ENCODE results near the gene GRID1.

DNA sequence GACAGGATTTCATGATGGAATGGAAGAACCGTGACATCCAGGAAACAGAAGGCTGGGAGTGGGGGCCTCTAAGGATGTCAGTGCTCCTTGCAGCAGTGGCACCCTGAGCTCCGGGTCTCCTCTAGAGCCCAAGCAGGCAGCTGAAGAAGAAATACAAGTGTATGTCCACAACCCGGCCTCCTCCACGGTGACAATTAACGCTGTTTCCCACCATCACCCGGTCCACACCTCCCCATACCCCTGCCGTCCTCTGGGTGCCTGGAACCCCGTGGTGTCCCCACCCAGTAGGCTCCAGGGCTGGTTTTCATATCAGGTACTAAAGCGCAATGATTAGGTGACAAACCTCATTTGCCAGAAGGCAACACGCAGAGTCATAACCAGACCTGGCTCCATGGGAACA is 30.3 kb downstream of the GRID1 start:
- no peak for TF ChIP-seq POLR2A (IDR thresholded peaks at IDR 0.05)
- TF ChIP-seq, protein P1, sequence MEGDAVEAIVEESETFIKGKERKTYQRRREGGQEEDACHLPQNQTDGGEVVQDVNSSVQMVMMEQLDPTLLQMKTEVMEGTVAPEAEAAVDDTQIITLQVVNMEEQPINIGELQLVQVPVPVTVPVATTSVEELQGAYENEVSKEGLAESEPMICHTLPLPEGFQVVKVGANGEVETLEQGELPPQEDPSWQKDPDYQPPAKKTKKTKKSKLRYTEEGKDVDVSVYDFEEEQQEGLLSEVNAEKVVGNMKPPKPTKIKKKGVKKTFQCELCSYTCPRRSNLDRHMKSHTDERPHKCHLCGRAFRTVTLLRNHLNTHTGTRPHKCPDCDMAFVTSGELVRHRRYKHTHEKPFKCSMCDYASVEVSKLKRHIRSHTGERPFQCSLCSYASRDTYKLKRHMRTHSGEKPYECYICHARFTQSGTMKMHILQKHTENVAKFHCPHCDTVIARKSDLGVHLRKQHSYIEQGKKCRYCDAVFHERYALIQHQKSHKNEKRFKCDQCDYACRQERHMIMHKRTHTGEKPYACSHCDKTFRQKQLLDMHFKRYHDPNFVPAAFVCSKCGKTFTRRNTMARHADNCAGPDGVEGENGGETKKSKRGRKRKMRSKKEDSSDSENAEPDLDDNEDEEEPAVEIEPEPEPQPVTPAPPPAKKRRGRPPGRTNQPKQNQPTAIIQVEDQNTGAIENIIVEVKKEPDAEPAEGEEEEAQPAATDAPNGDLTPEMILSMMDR (IDR thresholded peaks at IDR 0.05) = no peak

Data from lower leg skin (tissue), 3 donors.